Measurements from ENCODE around the gene VAMP1.

The VAMP1 gene

GRCh38 chr12:6463216-6463615, 7.3 kb downstream of the VAMP1 start:
- Mint-ChIP-seq H3K27ac (peak overlapping the region; percentile 99), H3K4me1 (ENCODE audit: low read depth) (peaks cover 96% of the 10 kb centered on the region), H3K4me3 (peak overlapping the region; percentile 88), H3K27me3 (no peaks in the 10 kb centered on the region), H3K36me3 (peaks cover 59% of the 10 kb centered on the region), H3K9me3 (ENCODE audit: low read depth) (no peaks in the 10 kb centered on the region)

GRCh38 chr12:6462234-6462995, 8.1 kb downstream of the VAMP1 start:
- H3K27ac Mint-ChIP-seq: peak overlapping the region; percentile 99
- H3K36me3 Mint-ChIP-seq: peaks cover 54% of the 10 kb centered on the region
- H3K4me1 Mint-ChIP-seq (ENCODE audit: low read depth): peaks cover 95% of the 10 kb centered on the region
- no peaks in the 10 kb centered on the region for H3K9me3 Mint-ChIP-seq (ENCODE audit: low read depth)
- H3K4me3 Mint-ChIP-seq: peak overlapping the region; percentile 88
- no peaks in the 10 kb centered on the region for H3K27me3 Mint-ChIP-seq

GRCh38 chr12:6461401-6462233, 8.9 kb downstream of the VAMP1 start:
- Mint-ChIP-seq H3K4me1 (ENCODE audit: low read depth) (peaks cover 94% of the 10 kb centered on the region), H3K4me3 (peak overlapping the region; percentile 88), H3K27ac (peak overlapping the region; percentile 99), H3K36me3 (peaks cover 47% of the 10 kb centered on the region), H3K27me3 (no peaks in the 10 kb centered on the region), H3K9me3 (ENCODE audit: low read depth) (no peaks in the 10 kb centered on the region)

- no peaks in the 10 kb centered on the region for H3K27me3 Mint-ChIP-seq
- H3K4me3 Mint-ChIP-seq: peak overlapping the region; percentile 88
- H3K4me1 Mint-ChIP-seq (ENCODE audit: low read depth): peaks cover 93% of the 10 kb centered on the region
- H3K9me3 Mint-ChIP-seq (ENCODE audit: low read depth): no peaks in the 10 kb centered on the region
- peak overlapping the region; percentile 99 for H3K27ac Mint-ChIP-seq
- peaks cover 47% of the 10 kb centered on the region for H3K36me3 Mint-ChIP-seq
These were observed 9.6 kb downstream of the VAMP1 start for GRCh38 chr12:6460751-6461371.

- no peaks in the 10 kb centered on the region for H3K27me3 Mint-ChIP-seq
- peak overlapping the region; percentile 64 for H3K4me3 Mint-ChIP-seq
- H3K36me3 Mint-ChIP-seq: peaks cover 44% of the 10 kb centered on the region
- peak overlapping the region; percentile 90 for H3K27ac Mint-ChIP-seq
- peaks cover 91% of the 10 kb centered on the region for H3K4me1 Mint-ChIP-seq (ENCODE audit: low read depth)
- H3K9me3 Mint-ChIP-seq (ENCODE audit: low read depth): no peaks in the 10 kb centered on the region
These were observed 11.5 kb downstream of the VAMP1 start for GRCh38 chr12:6459004-6459337.

GRCh38 chr12:6458281-6459003, 12.0 kb downstream of the VAMP1 start:
- Mint-ChIP-seq H3K27me3 (no peaks in the 10 kb centered on the region), H3K36me3 (peaks cover 43% of the 10 kb centered on the region), H3K9me3 (ENCODE audit: low read depth) (no peaks in the 10 kb centered on the region), H3K27ac (peak overlapping the region; percentile 90), H3K4me3 (peak overlapping the region; percentile 64), H3K4me1 (ENCODE audit: low read depth) (peaks cover 89% of the 10 kb centered on the region)

GRCh38 chr12:6457220-6457945, 13.1 kb downstream of the VAMP1 start:
- Mint-ChIP-seq H3K36me3 (peaks cover 38% of the 10 kb centered on the region), H3K27ac (peak overlapping the region; percentile 90), H3K4me1 (ENCODE audit: low read depth) (peaks cover 84% of the 10 kb centered on the region), H3K4me3 (peak overlapping the region; percentile 46), H3K27me3 (no peaks in the 10 kb centered on the region), H3K9me3 (ENCODE audit: low read depth) (no peaks in the 10 kb centered on the region)

GRCh38 chr12:6452944-6453630, 17.4 kb downstream of the VAMP1 start:
- Mint-ChIP-seq H3K4me3 (peak overlapping the region; percentile 99), H3K36me3 (peaks cover 17% of the 10 kb centered on the region), H3K27ac (peak overlapping the region; percentile 99)

GRCh38 chr12:6452245-6452943, 18.1 kb downstream of the VAMP1 start:
- H3K36me3 Mint-ChIP-seq: peaks cover 22% of the 10 kb centered on the region
- H3K27ac Mint-ChIP-seq: peak overlapping the region; percentile 99
- peak overlapping the region; percentile 99 for H3K4me3 Mint-ChIP-seq
- H3K27me3 Mint-ChIP-seq: no peaks in the 10 kb centered on the region
- no peaks in the 10 kb centered on the region for H3K9me3 Mint-ChIP-seq (ENCODE audit: low read depth)
- peaks cover 78% of the 10 kb centered on the region for H3K4me1 Mint-ChIP-seq (ENCODE audit: low read depth)

More at GRCh38 chr12:6452944-6453630, 17.4 kb downstream of the VAMP1 start:
- peaks cover 77% of the 10 kb centered on the region for H3K4me1 Mint-ChIP-seq (ENCODE audit: low read depth)
- no peaks in the 10 kb centered on the region for H3K9me3 Mint-ChIP-seq (ENCODE audit: low read depth)
- H3K27me3 Mint-ChIP-seq: no peaks in the 10 kb centered on the region

- peaks cover 78% of the 10 kb centered on the region for H3K4me1 Mint-ChIP-seq (ENCODE audit: low read depth)
- peaks cover 25% of the 10 kb centered on the region for H3K36me3 Mint-ChIP-seq
- H3K4me3 Mint-ChIP-seq: peak within 1 kb of the TSS; percentile 99
- no peaks in the 10 kb centered on the region for H3K9me3 Mint-ChIP-seq (ENCODE audit: low read depth)
- H3K27ac Mint-ChIP-seq: peak within 1 kb of the TSS; percentile 99
- H3K27me3 Mint-ChIP-seq: no peaks in the 10 kb centered on the region
These were observed 18.9 kb downstream of the VAMP1 start, which contains the start of gene TAPBPL for GRCh38 chr12:6451348-6452244. TSS of gene TAPBPL (plus strand) at chr12:6452042. CDS start at chr12:6452249, 207 bp downstream.

GRCh38 chr12:6450869-6451347, 19.6 kb downstream of the VAMP1 start:
- H3K4me1 Mint-ChIP-seq (ENCODE audit: low read depth): peaks cover 77% of the 10 kb centered on the region

More at GRCh38 chr12:6450869-6451347, 19.6 kb downstream of the VAMP1 start:
- H3K9me3 Mint-ChIP-seq (ENCODE audit: low read depth): no peaks in the 10 kb centered on the region
- H3K4me3 Mint-ChIP-seq: peak overlapping the region; percentile 99
- peak overlapping the region; percentile 99 for H3K27ac Mint-ChIP-seq
- H3K27me3 Mint-ChIP-seq: no peaks in the 10 kb centered on the region
- H3K36me3 Mint-ChIP-seq: peaks cover 26% of the 10 kb centered on the region

Measured in activated naive CD8-positive, alpha-beta T cell (primary cell).